ENCODE results near the gene C4BPA. TPM values are rescaled to one million over a fixed set of nuclear protein-coding genes. Genes with fewer than 3 reads are reported as not detected.

Gene C4BPA
- polyA plus RNA-seq, 1 of the 3 experiments (the other 2 are of a cell fraction), result not detected

DNA sequence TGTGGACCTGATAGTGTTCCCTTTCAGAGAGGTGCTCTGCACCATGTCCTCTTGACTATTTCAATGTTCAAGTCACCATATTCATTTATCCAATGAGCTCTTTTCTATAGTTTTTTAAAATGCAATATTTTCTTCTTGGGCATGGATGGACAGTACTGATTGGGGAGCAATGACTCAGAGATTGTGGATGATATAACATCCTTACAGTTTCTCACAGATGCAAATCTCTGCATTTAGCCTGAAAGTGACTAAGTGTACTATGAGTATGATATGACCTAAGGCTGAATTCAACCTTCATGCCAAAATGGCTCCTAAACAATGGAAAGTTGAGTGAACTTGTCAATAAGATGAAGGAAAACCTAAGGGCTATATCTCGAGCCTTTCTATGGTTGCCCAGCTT is 36.5 kb downstream of the C4BPA start:
- H3K9me3 ChIP-seq, result no peaks in the 10 kb centered on the region
- no peak for TF ChIP-seq GABPA (IDR thresholded peaks at IDR 0.05; ENCODE audit: low read depth)
- TF ChIP-seq TAF1 (IDR thresholded peaks at IDR 0.05; ENCODE audit: borderline replicate concordance, low read depth, low read length), result no peak
- TF ChIP-seq CHD2 (IDR thresholded peaks at IDR 0.05; ENCODE audit: low read length, partially characterized antibody), result no peak
- no peak for TF ChIP-seq SMC3 (IDR thresholded peaks at IDR 0.05; ENCODE audit: low read depth, low read length)
- no peak for TF ChIP-seq TCF12 (IDR thresholded peaks at IDR 0.05)
- no peak for TF ChIP-seq USF1 (IDR thresholded peaks at IDR 0.05; ENCODE audit: borderline replicate concordance, low read depth)
- TF ChIP-seq MEF2A (IDR thresholded peaks at IDR 0.05; ENCODE audit: borderline replicate concordance, low read depth), result no peak
- TF ChIP-seq, protein P1, sequence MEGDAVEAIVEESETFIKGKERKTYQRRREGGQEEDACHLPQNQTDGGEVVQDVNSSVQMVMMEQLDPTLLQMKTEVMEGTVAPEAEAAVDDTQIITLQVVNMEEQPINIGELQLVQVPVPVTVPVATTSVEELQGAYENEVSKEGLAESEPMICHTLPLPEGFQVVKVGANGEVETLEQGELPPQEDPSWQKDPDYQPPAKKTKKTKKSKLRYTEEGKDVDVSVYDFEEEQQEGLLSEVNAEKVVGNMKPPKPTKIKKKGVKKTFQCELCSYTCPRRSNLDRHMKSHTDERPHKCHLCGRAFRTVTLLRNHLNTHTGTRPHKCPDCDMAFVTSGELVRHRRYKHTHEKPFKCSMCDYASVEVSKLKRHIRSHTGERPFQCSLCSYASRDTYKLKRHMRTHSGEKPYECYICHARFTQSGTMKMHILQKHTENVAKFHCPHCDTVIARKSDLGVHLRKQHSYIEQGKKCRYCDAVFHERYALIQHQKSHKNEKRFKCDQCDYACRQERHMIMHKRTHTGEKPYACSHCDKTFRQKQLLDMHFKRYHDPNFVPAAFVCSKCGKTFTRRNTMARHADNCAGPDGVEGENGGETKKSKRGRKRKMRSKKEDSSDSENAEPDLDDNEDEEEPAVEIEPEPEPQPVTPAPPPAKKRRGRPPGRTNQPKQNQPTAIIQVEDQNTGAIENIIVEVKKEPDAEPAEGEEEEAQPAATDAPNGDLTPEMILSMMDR (IDR thresholded peaks at IDR 0.05), result no peak
- TF ChIP-seq SIN3A (IDR thresholded peaks at IDR 0.05; ENCODE audit: borderline replicate concordance, low read depth, low read length), result no peak
- no peak for TF ChIP-seq POLR2AphosphoS5 (IDR thresholded peaks at IDR 0.05; ENCODE audit: low read depth, low read length)
- no peak for TF ChIP-seq RXRA (IDR thresholded peaks at IDR 0.05; ENCODE audit: borderline replicate concordance, low read depth)
- TF ChIP-seq MAX (IDR thresholded peaks at IDR 0.05; ENCODE audit: low read depth), result no peak
- TF ChIP-seq MXI1 (IDR thresholded peaks at IDR 0.05; ENCODE audit: low read depth, low read length), result no peak
- no peak for TF ChIP-seq JUND (IDR thresholded peaks at IDR 0.05)
- no peak for TF ChIP-seq GATA2 (CRISPR knock-in tag; IDR thresholded peaks at IDR 0.05)
- no peak for TF ChIP-seq RAD21 (IDR thresholded peaks at IDR 0.05; ENCODE audit: low read length)
- H3K27ac ChIP-seq (ENCODE audit: low read depth in 2 of 2, low read length in 1 of 2), result no peak overlapping the region
- H4K20me1 ChIP-seq (ENCODE audit: insufficient read depth), result no peaks in the 10 kb centered on the region
- H3K9ac ChIP-seq, result no peak overlapping the region
- no peak overlapping the region for H2AFZ ChIP-seq (ENCODE audit: low read depth)
- H3K4me2 ChIP-seq, result no peak overlapping the region
- ChIA-PET POLR2A (no interaction called here), CTCF (interaction anchor here (1.2 kb wide), 1 partner anchor 264 kb away, joined by 4 read pairs; no protein-coding TSS in a partner anchor)
- WGBS (ENCODE audit: low lambda C conversion rate), result 0% methylated on average over 1 of the region's 1 CpG
- H3K4me3 ChIP-seq (ENCODE audit: low read depth in 2 of 2, low read length in 1 of 2), result no peak overlapping the region
- no peaks in the 10 kb centered on the region for H3K79me2 ChIP-seq (ENCODE audit: insufficient read depth)
- no peaks in the 10 kb centered on the region for H3F3A ChIP-seq (replicated peaks; ENCODE audit: insufficient read depth)
- DNase-seq, result no peak
- no peaks in the 10 kb centered on the region for H3K4me1 ChIP-seq (ENCODE audit: control insufficient read depth in 1 of 2, insufficient read depth in 2 of 2, low read depth in 1 of 2, low read length in 1 of 2)
- no peaks in the 10 kb centered on the region for H3K9me2 ChIP-seq
- H3K36me3 ChIP-seq (replicated peaks in 1 of 2; ENCODE audit: control insufficient read depth in 1 of 2, insufficient read depth in 2 of 2, low read length in 1 of 2), result no peaks in the 10 kb centered on the region
- H3K27me3 ChIP-seq (ENCODE audit: insufficient read depth), result no peaks in the 10 kb centered on the region

DNA sequence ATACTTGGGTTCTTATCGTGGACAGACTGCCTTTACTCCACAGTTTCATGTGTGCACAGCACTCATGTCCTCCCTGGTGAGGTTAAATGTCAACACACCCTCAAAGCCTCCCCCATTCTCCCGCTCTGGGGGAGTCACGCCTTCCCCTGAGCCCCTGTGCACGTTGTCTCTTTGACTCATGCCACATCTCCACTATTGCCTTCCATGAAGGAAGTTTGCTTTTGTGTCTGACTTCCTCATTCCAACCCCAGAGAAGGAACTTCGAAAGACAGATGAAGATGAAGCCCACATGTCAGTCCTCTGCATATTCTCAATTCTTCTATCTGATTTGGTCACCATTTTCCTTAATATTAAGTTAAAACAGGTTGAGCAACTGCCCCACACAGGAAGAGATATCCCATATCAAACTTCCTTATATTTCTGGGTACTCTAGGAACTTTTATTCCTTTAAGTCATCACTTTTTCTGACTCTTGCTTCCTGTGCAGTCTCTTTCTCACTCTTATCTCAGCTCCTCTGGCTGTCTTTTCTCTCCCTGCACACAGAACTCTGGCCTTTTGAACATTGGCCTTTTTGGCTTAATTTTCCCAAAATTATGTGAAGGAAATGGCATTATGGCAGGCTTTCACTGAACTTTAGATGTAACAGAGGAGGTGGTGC is 41.5 kb downstream of the C4BPA start:
- no peaks in the 10 kb centered on the region for H3F3A ChIP-seq (replicated peaks; ENCODE audit: insufficient read depth)
- no peak for DNase-seq
- no peak overlapping the region for H3K4me2 ChIP-seq
- no peak overlapping the region for H3K27ac ChIP-seq (ENCODE audit: low read depth in 2 of 2, low read length in 1 of 2)
- no peaks in the 10 kb centered on the region for H3K9me2 ChIP-seq
- no peak overlapping the region for H2AFZ ChIP-seq (ENCODE audit: low read depth)
- no peaks in the 10 kb centered on the region for H3K36me3 ChIP-seq (replicated peaks in 1 of 2; ENCODE audit: control insufficient read depth in 1 of 2, insufficient read depth in 2 of 2, low read length in 1 of 2)
- H3K27me3 ChIP-seq (ENCODE audit: insufficient read depth), result no peaks in the 10 kb centered on the region
- WGBS (ENCODE audit: low lambda C conversion rate), result 5% methylated on average over 5 of the region's 5 CpGs
- no peaks in the 10 kb centered on the region for H3K9me3 ChIP-seq
- CTCF ChIA-PET, result no interaction called here
- H3K4me1 ChIP-seq (ENCODE audit: control insufficient read depth in 1 of 2, insufficient read depth in 2 of 2, low read depth in 1 of 2, low read length in 1 of 2), result no peaks in the 10 kb centered on the region
- POLR2A ChIA-PET, result no interaction called here
- H3K4me3 ChIP-seq (ENCODE audit: low read depth in 2 of 2, low read length in 1 of 2), result no peak overlapping the region
- no peak overlapping the region for H3K9ac ChIP-seq
- no peaks in the 10 kb centered on the region for H3K79me2 ChIP-seq (ENCODE audit: insufficient read depth)
- no peaks in the 10 kb centered on the region for H4K20me1 ChIP-seq (ENCODE audit: insufficient read depth)
- TF ChIP-seq TCF12 (IDR thresholded peaks at IDR 0.05) (no peak), JUND (IDR thresholded peaks at IDR 0.05) (no peak), EZH2phosphoT487 (IDR thresholded peaks at IDR 0.05; ENCODE audit: borderline replicate concordance, low read depth) (no peak), USF2 (IDR thresholded peaks at IDR 0.05; ENCODE audit: borderline replicate concordance, low read depth, low read length) (no peak), IRF3 (IDR thresholded peaks at IDR 0.05; ENCODE audit: low read depth, low read length) (no peak), RFX5 (IDR thresholded peaks at IDR 0.05; ENCODE audit: low read length) (no peak), MXI1 (IDR thresholded peaks at IDR 0.05; ENCODE audit: low read depth, low read length) (no peak), POLR2AphosphoS5 (IDR thresholded peaks at IDR 0.05; ENCODE audit: low read depth, low read length) (no peak), GABPA (IDR thresholded peaks at IDR 0.05; ENCODE audit: low read depth) (no peak)
- TF ChIP-seq, protein P1 (IDR thresholded peaks at IDR 0.05), result no peak
